OCI-LY3 (cell line): Measurements from ENCODE around the gene ACVR1.

Source experiments
- EZH2phosphoT487 ChIP-seq: fragments of 200-600 bp; shearing (Covaris generic); IDR thresholded peaks from 2 replicates; pipeline ENCODE4 v1.6.1; 2018; ENCODE audit warnings: antibody characterized with exemption, mixed run types, low read depth
- TF ChIP-seq, protein P1 (sequence below): fragments of 200-600, 300-600 bp; sonication (generic); IDR thresholded peaks from 2 replicates; pipeline ENCODE4 v1.5.1; 2014; ENCODE audit warnings: antibody characterized with exemption, low read length, low read depth

DNA sequence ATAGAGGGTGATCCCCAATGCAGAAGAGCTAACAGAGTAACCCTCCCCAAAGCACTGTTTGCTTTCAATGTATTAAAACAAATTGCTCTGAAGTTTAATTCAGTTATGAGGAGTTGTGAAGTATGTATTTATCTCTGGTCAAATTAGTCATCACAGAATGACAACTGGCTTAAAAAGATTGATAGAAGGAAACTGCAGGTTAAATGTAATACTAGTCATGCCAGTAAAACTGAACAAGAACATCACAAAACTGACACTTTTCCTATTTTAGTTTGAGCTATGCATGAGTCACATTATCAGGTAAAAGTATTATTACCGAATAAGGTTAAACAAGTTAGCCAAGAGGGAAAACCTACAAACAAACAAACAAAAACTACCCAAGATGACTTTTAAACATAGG is 148.4 kb downstream of the ACVR1 start:
- TF ChIP-seq, protein P1, sequence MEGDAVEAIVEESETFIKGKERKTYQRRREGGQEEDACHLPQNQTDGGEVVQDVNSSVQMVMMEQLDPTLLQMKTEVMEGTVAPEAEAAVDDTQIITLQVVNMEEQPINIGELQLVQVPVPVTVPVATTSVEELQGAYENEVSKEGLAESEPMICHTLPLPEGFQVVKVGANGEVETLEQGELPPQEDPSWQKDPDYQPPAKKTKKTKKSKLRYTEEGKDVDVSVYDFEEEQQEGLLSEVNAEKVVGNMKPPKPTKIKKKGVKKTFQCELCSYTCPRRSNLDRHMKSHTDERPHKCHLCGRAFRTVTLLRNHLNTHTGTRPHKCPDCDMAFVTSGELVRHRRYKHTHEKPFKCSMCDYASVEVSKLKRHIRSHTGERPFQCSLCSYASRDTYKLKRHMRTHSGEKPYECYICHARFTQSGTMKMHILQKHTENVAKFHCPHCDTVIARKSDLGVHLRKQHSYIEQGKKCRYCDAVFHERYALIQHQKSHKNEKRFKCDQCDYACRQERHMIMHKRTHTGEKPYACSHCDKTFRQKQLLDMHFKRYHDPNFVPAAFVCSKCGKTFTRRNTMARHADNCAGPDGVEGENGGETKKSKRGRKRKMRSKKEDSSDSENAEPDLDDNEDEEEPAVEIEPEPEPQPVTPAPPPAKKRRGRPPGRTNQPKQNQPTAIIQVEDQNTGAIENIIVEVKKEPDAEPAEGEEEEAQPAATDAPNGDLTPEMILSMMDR, result no peak
- TF ChIP-seq EZH2phosphoT487, result no peak
